D721Med (cell line): ENCODE data around the gene ZHX3.

Experiments used
- DNase-seq: peaks from one replicate; pipeline ENCODE4 v3.0.0; 2011; ENCODE audit warnings: low spot score; ENCODE audit not compliant: insufficient read length
- FAIRE-seq: peaks from 2 replicates; lab custom pipeline; 2011; peaks lifted over from hg19 to GRCh38; lab: Jason Lieb, UNC
- TF ChIP-seq, protein P1 (sequence below): IDR thresholded peaks from 2 replicates; pipeline ENCODE4 v1.5.1; 2012; ENCODE audit warnings: mild to moderate bottlenecking, control low read depth; ENCODE audit not compliant: insufficient read depth; ENCODE audit errors: missing control alignments

Gene ZHX3

DNA sequence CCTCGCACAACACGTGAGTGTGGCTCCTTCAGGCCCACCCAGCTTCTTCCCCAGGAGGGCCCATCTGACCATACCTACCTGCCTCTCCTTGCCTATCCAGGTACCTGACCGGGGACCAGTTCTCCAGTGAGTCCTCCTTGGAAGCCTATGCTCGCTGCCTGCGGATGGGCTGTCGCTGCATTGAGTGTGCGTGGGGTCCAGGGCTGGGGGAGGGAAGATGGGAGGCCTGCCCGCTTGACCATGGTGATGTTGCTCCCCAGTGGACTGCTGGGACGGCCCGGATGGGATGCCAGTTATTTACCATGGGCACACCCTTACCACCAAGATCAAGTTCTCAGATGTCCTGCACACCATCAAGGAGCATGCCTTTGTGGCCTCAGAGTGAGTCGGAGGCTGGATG lies 153.7 kb downstream of the ZHX3 start:
- FAIRE-seq (no peak), DNase-seq (no peak)
- TF ChIP-seq, protein P1, sequence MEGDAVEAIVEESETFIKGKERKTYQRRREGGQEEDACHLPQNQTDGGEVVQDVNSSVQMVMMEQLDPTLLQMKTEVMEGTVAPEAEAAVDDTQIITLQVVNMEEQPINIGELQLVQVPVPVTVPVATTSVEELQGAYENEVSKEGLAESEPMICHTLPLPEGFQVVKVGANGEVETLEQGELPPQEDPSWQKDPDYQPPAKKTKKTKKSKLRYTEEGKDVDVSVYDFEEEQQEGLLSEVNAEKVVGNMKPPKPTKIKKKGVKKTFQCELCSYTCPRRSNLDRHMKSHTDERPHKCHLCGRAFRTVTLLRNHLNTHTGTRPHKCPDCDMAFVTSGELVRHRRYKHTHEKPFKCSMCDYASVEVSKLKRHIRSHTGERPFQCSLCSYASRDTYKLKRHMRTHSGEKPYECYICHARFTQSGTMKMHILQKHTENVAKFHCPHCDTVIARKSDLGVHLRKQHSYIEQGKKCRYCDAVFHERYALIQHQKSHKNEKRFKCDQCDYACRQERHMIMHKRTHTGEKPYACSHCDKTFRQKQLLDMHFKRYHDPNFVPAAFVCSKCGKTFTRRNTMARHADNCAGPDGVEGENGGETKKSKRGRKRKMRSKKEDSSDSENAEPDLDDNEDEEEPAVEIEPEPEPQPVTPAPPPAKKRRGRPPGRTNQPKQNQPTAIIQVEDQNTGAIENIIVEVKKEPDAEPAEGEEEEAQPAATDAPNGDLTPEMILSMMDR: no peak

DNA sequence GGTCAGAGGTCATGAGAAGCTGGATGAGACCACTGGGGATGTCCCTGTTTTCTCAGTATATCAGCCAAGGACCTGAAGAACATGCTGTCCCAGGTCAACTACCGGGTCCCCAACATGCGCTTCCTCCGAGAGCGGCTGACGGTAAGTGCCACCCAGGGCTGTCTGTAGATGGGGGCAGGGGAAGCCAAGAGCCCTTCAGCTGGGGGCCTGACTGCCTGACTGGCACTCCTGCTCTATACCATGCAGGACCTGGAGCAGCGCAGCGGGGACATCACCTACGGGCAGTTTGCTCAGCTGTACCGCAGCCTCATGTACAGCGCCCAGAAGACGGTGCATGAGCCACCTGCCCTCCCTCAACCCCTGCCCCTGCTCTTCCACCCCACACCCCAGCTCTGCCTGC lies 155.1 kb downstream of the ZHX3 start:
- TF ChIP-seq, protein P1: no peak
- FAIRE-seq: no peak

DNA sequence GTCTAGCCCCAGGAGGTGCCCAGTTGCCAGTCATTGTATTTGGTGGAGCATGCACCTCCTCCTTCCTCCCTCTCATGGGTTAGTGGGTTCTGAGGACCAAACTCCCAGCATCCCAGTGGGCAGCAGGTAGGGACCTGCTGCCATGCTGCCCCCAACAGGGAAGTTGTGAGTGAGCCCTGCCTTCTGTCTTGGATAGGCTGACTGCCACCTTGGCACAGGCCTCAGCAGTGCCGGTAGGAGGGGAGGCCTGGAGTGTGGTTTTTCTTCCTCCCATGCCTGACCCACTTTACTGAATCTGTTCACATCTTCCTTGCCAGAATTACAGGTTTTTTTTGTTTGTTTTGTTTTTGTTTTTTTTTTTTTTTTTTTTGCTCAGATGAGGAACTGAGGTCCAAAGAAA lies 155.6 kb downstream of the ZHX3 start:
- FAIRE-seq: no peak
- TF ChIP-seq, protein P1: no peak
- DNase-seq: no peak

More for the DNA sequence above, 155.1 kb downstream of the ZHX3 start:
- no peak for DNase-seq

DNA sequence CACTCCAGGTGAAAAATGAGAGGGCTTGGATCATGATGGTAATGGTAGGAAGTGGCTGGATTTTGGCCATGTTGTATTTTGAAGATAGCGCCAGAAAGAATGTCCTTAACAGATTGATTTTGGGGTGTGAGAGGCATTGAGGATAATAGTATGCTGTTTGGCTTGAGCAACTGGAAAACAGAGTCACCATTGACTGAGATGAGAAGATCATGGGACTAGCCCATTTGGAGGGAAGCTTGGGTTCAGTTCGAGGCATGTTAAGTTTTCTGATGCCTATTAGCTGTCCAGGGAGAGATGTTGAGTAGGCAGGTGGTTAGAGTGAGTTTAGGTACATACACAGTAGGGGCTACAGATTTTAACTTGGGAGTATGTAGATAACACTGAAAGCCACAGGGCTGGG lies 156.8 kb downstream of the ZHX3 start:
- no peak for FAIRE-seq
- no peak for DNase-seq
- TF ChIP-seq, protein P1: no peak

DNA sequence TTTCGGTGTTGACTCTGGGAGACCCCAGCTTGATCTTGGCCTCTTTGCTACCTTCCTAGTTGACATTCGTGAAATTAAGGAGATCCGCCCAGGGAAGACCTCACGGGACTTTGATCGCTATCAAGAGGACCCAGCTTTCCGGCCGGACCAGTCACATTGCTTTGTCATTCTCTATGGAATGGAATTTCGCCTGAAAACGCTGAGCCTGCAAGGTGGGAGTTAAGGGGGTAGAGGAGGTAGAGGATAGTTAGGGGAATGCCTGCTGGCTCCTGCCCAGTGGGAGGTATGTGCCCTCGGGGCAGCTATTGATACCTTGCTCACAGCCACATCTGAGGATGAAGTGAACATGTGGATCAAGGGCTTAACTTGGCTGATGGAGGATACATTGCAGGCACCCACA lies 158.0 kb downstream of the ZHX3 start:
- TF ChIP-seq, protein P1: no peak
- no peak for FAIRE-seq
- DNase-seq: no peak

DNA sequence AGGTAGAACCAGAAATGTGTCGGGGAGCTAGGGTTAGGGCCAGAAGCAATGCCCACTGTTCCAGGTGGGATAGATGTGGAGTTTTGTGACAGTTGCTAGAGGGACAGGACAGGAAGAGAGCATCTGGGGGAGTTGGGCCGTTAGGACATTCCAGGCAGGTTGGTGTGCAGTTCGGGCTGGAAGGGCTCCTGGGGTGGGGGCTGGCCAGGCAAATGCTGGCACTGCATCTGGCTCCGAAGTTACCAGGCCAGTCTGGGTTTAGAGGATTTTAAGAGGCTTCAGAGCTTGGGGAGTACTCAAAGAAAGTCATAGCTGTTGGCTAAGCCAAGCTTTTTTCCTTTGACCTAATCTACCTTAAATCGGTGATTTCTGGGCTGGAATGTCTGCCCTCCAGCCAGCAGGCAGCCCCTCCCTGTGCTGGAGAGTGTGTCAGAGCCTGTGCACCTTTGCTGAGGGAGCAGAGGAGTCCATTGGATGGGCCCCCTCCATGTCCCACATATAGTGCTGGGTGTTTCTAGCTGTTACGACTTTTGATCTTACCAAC lies 159.4 kb downstream of the ZHX3 start:
- FAIRE-seq (no peak), DNase-seq (no peak)
- TF ChIP-seq, protein P1: no peak

DNA sequence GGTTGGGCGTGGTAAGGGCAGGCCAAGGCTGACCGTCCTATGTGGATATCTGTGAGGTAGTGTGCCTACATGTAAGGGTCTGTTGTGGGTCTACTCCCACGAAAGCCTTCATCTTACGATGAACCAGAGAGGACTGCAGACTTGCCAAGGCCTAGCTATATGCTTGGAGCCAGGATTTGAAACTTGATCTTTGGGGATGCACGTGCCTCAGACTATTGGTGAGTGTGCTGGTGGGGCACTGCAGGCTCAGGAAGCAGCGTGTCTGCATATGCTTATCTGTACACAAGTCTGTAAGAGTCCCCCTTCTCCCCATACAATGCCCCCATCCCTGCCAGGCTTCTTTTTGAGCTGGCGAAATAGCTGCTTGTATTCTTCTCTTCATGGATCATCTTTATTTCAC lies 162.3 kb downstream of the ZHX3 start:
- TF ChIP-seq, protein P1: no peak
- DNase-seq (no peak), FAIRE-seq (no peak)
